HepG2 (cell line): ENCODE measurements around the gene MDFIC. TPM values are rescaled to one million over a fixed set of nuclear protein-coding genes. Genes with fewer than 3 reads are reported as not detected.

Experiments used
- ATAC-seq: fragments of 200-7000 bp; cut with Tn5 transposase; 3 replicates; pipeline ENCODE4 v1.9.1; 2020; ENCODE audit warnings: mild to moderate bottlenecking, moderate library complexity
- BruUV-seq: library from RNA; stranded (reverse); fragments of 400-500 nt; replicated peaks from 2 replicates; lab custom pipeline; 2021; lab: Mats Ljungman, UMichigan
- CTCF ChIA-PET: fragments of 300-600 bp; formaldehyde crosslinking; extraction: SDS; loops from one replicate; lab custom pipeline; 2021; ENCODE audit warnings: low total read pairs, inconsistent platforms, low intra/inter-chr PET ratio; lab: Yijun Ruan, JAX
- POLR2A ChIA-PET: fragments of 350-600 bp; sonication (Branson Sonifier 250); formaldehyde crosslinking; loops from one replicate; lab custom pipeline; 2020; ENCODE audit warnings: antibody characterized with exemption, inconsistent platforms; lab: Yijun Ruan, JAX
- DNase-seq: peaks from one replicate; pipeline ENCODE4 v3.0.0-alpha.2; 2015; ENCODE audit warnings: low spot score
- FAIRE-seq: peaks from 3 replicates; lab custom pipeline; 2011; peaks lifted over from hg19 to GRCh38; lab: Jason Lieb, UNC
- H2AFZ ChIP-seq: one replicate; pipeline ENCODE4 v1.6.1; 2011; ENCODE audit warnings: low read length, inconsistent platforms
- H3K27ac ChIP-seq: fragments of 300-600 bp; 3 replicates; pipeline ENCODE4 v1.8.0; 2011; ENCODE audit warnings: mixed run types, mild to moderate bottlenecking, mixed read lengths, low read length, inconsistent platforms; ENCODE audit not compliant: insufficient read depth; ENCODE audit errors: extremely low read length
- H3K27me3 ChIP-seq, 2 experiments: fragments of 200-600 bp in 1 of 2; 2 replicates in 1 of 2; 3 replicates in 1 of 2; pipeline versions ENCODE4 v1.6.0 to v1.8.0; 2011; ENCODE audit warnings: low read length in 2 of 2, mild to moderate bottlenecking in 2 of 2, moderate library complexity in 2 of 2, inconsistent platforms in 1 of 2; ENCODE audit not compliant: insufficient read depth in 2 of 2, control insufficient read depth in 1 of 2
- H3K36me3 ChIP-seq, 2 experiments: fragments of 200-600 bp in 1 of 2; replicated peaks in 1 of 2; 2 replicates in 1 of 2; 3 replicates in 1 of 2; pipeline versions ENCODE4 v1.5.1 to v1.8.0; 2011; ENCODE audit warnings: low read length in 2 of 2, inconsistent platforms in 1 of 2; ENCODE audit not compliant: insufficient read depth in 2 of 2, control insufficient read depth in 1 of 2
- H3K4me1 ChIP-seq: 2 replicates; pipeline ENCODE4 v1.5.1; 2012; ENCODE audit warnings: low read length, inconsistent platforms; ENCODE audit not compliant: insufficient read depth
- H3K4me2 ChIP-seq: 2 replicates; pipeline ENCODE4 v1.6.0; 2011; ENCODE audit warnings: low read depth, low read length, inconsistent platforms
- H3K4me3 ChIP-seq, 3 experiments: fragments of 200-600 bp in 1 of 3; sonication (generic), shearing (Covaris generic) in 1 of 3; replicated peaks in 1 of 3; 2 replicates each; pipeline ENCODE4 v1.5.1; 2011 to 2016; ENCODE audit warnings: low read length in 3 of 3, inconsistent platforms in 2 of 3, low read depth in 2 of 3, mild to moderate bottlenecking in 2 of 3, control low read depth in 1 of 3, mixed read lengths in 1 of 3; ENCODE audit not compliant: insufficient read depth in 1 of 3
- H3K79me2 ChIP-seq: one replicate; pipeline ENCODE4 v1.6.1; 2011; ENCODE audit warnings: low read length, inconsistent platforms; ENCODE audit not compliant: insufficient read depth
- H3K9ac ChIP-seq: 2 replicates; pipeline ENCODE4 v1.6.0; 2011; ENCODE audit warnings: mild to moderate bottlenecking, low read depth, low read length, inconsistent platforms; ENCODE audit not compliant: insufficient read depth
- H3K9me3 ChIP-seq: 2 replicates; pipeline ENCODE4 v1.5.1; 2012; ENCODE audit warnings: mild to moderate bottlenecking, low read length
- H4K20me1 ChIP-seq: 2 replicates; pipeline ENCODE4 v1.6.0; 2011; ENCODE audit warnings: inconsistent platforms, mild to moderate bottlenecking, low read length, moderate library complexity; ENCODE audit not compliant: insufficient read depth
- CAMTA2 ChIP-seq: sonication (generic); formaldehyde crosslinking; IDR thresholded peaks from 2 replicates; pipeline ENCODE4 v1.4.0; 2020; ENCODE audit warnings: mild to moderate bottlenecking, missing genetic modification reagents, borderline replicate concordance
- CBX2 ChIP-seq, 2 experiments: fragments of 200-600 bp in 1 of 2; sonication (generic); formaldehyde crosslinking in 1 of 2; IDR thresholded peaks; 2 replicates each; pipeline versions ENCODE4 v1.7.0 to v1.8.1; 2018 to 2022; ENCODE audit warnings: low read depth in 2 of 2, low read length in 1 of 2, mild to moderate bottlenecking in 1 of 2, missing genetic modification reagents in 1 of 2
- ETV5 ChIP-seq: IDR thresholded peaks from 2 replicates; pipeline ENCODE4 v1.6.1; 2018; ENCODE audit warnings: missing biosample characterization, missing genetic modification reagents, inconsistent platforms, borderline replicate concordance
- JARID2 ChIP-seq: sonication (generic); formaldehyde crosslinking; IDR thresholded peaks from 2 replicates; pipeline ENCODE4 v1.8.1; 2023; ENCODE audit warnings: missing genetic modification reagents, inconsistent platforms; ENCODE audit not compliant: insufficient replicate concordance
- NCOA1 ChIP-seq: sonication (generic); formaldehyde crosslinking; IDR thresholded peaks from 2 replicates; pipeline ENCODE4 v1.9.0; 2021; ENCODE audit warnings: missing genetic modification reagents
- NFE2L1 ChIP-seq: sonication (generic); formaldehyde crosslinking; IDR thresholded peaks from 2 replicates; pipeline ENCODE4 v1.4.0; 2020; ENCODE audit warnings: missing genetic modification reagents, mild to moderate bottlenecking, borderline replicate concordance
- NR2F1 ChIP-seq, 2 experiments: fragments of 450-650 bp in 1 of 2; formaldehyde crosslinking in 1 of 2; IDR thresholded peaks; 2 replicates each; pipeline versions ENCODE4 v1.5.0 to v1.6.1; 2016 to 2020; ENCODE audit warnings: mild to moderate bottlenecking in 1 of 2, missing compliant biosample characterization in 1 of 2, missing genetic modification reagents in 1 of 2, moderate library complexity in 1 of 2
- SUZ12 ChIP-seq: fragments of 150-350 bp; IDR thresholded peaks from 2 replicates; pipeline ENCODE4 v1.6.1; 2014; ENCODE audit warnings: low read depth, low read length
- SYNCRIP ChIP-seq: fragments of 200-400 bp; formaldehyde crosslinking; IDR thresholded peaks from 2 replicates; pipeline ENCODE4 v1.6.1; 2018; ENCODE audit warnings: mild to moderate bottlenecking, low read depth, low read length; ENCODE audit not compliant: insufficient read depth
- ZEB1 ChIP-seq: IDR thresholded peaks from 2 replicates; pipeline ENCODE4 v1.6.1; 2012; ENCODE audit warnings: mild to moderate bottlenecking, low read depth, inconsistent platforms; ENCODE audit not compliant: insufficient replicate concordance
- ZNF644 ChIP-seq: IDR thresholded peaks from 2 replicates; pipeline ENCODE4 v1.6.1; 2016; ENCODE audit warnings: low read depth
- WGBS: methylation state at CpG from one replicate; pipeline ENCODE4 v1.1.6; 2017; ENCODE audit warnings: low lambda C conversion rate; 5-methylcytosine and 5-hydroxymethylcytosine counted together
- in situ Hi-C: cut with HindIII; loops from 2 replicates; pipeline ENCODE4 v1.10.0; 2017; ENCODE audit warnings: low pct_unique_long_range_greater_than_20kb; ENCODE audit not compliant: extremely low pct_ligation_motif_present
- intact Hi-C: fragments of 100-400 bp; cut with micrococcal nuclease; formaldehyde crosslinking; loops from one replicate; pipeline ENCODE4 v1.10.0; 2022; ENCODE audit not compliant: unreplicated experiment
- polyA plus RNA-seq, 8 experiments: library from polyadenylated mRNA; depleted of rRNA in 3 of 8; stranded (reverse) in 7 of 8; unstranded in 1 of 8; fragments of >200 nt; fragmentation: Illumina TruSeq in 4 of 8; extraction: Trizol in 4 of 8; gene quantifications; 2 replicates each; pipeline versions ENCODE4 v1.2.1 to v1.2.3, GENCODE V29; 2011 to 2016; ENCODE audit warnings: low read depth in 4 of 8, missing spikeins in 1 of 8, mixed read lengths in 1 of 8; ENCODE audit not compliant: insufficient read depth in 1 of 8
- total RNA-seq, 5 experiments: library from RNA; depleted of rRNA; stranded (reverse); fragments of >200 nt; fragmentation: Illumina TruSeq; extraction: Trizol; gene quantifications; 2 replicates each; pipeline ENCODE4 v1.2.3, GENCODE V29; 2016; ENCODE audit warnings: low read depth in 1 of 5
- TF ChIP-seq, protein P1 (sequence below): sonication (generic); formaldehyde crosslinking; IDR thresholded peaks from 2 replicates; pipeline ENCODE4 v1.8.1; 2023; ENCODE audit warnings: mild to moderate bottlenecking, missing genetic modification reagents

The MDFIC gene
- total and polyA plus RNA-seq, 2 of the 13 experiments (the other 11 are each of a cell fraction or from before 2014, with no cell fraction given) = 0.13 TPM; not detected in 1

DNA sequence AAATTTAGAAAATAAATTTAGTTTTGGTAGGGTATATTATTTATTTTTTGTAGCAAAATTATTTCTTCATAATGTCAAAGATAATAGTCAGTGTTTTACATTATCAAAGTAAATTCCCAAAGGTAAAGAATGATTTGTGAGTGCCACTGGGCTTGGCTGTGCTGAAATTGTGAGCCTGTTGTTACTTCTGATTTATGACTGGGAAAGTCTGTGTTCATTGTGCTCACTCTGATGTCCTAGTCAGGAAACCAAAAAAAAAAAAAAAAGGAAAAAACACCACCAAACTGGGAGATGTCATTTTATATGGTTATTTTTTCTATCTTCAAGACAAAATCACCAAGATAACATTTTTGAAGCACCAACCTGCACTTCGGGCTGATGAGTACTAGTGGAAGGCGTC lies 44.3 kb downstream of the MDFIC start:
- H3K36me3 ChIP-seq = no peaks in the 10 kb centered on the region
- no peaks in the 10 kb centered on the region for H3K4me1 ChIP-seq
- POLR2A ChIA-PET = no interaction called here
- H3K4me3 ChIP-seq = no peak overlapping the region
- no peaks in the 10 kb centered on the region for H3K79me2 ChIP-seq
- in situ Hi-C loops (no loop called here), intact Hi-C loops (no loop called here)
- no TSS peak for BruUV-seq
- no peaks in the 10 kb centered on the region for H4K20me1 ChIP-seq
- no peak overlapping the region for H3K4me2 ChIP-seq
- H2AFZ ChIP-seq = no peak overlapping the region
- H3K9ac ChIP-seq = no peak overlapping the region
- H3K27me3 ChIP-seq = no peaks in the 10 kb centered on the region
- DNase-seq = no peak
- CTCF ChIA-PET = no interaction called here
- WGBS = 27% methylated on average over 2 of the region's 2 CpGs
- TF ChIP-seq, protein P1, sequence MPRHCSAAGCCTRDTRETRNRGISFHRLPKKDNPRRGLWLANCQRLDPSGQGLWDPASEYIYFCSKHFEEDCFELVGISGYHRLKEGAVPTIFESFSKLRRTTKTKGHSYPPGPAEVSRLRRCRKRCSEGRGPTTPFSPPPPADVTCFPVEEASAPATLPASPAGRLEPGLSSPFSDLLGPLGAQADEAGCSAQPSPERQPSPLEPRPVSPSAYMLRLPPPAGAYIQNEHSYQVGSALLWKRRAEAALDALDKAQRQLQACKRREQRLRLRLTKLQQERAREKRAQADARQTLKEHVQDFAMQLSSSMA (CRISPR knock-in tag) = no peak
- no peak for TF ChIP-seq NR2F1 (CRISPR knock-in tag; IDR thresholded peaks at IDR 0.05)
- no peak for TF ChIP-seq SYNCRIP
- no peak for TF ChIP-seq ETV5 (CRISPR knock-in tag)
- TF ChIP-seq ZNF644 (CRISPR knock-in tag) = no peak
- no peak for TF ChIP-seq ZEB1
- TF ChIP-seq CAMTA2 (CRISPR knock-in tag) = no peak
- TF ChIP-seq CBX2 (IDR thresholded peaks at IDR 0.05; ENCODE audit: low read depth, low read length) = no peak
- TF ChIP-seq CBX2 (CRISPR knock-in tag; IDR thresholded peaks at IDR 0.05; ENCODE audit: low read depth) = no peak
- TF ChIP-seq JARID2 (CRISPR knock-in tag) = no peak
- no peak for TF ChIP-seq NFE2L1 (CRISPR knock-in tag)
- TF ChIP-seq SUZ12 = no peak
- TF ChIP-seq NCOA1 (CRISPR knock-in tag) = no peak
- TF ChIP-seq, all 625 proteins: peak for 0
- FAIRE-seq = no peak
- no peak for ATAC-seq
- Histone ChIP-seq H3K9me3 (no peaks in the 10 kb centered on the region), H3K27ac (no peak overlapping the region)
